WTC11 (cell line): Measurements from ENCODE around the gene EIF4E3. TPM values are rescaled to one million over a fixed set of nuclear protein-coding genes. Genes with fewer than 3 reads are reported as not detected.

Experiments used
- ATAC-seq: fragments of 200-7000 bp; cut with Tn5 transposase; 2 replicates; pipeline ENCODE4 v1.10.0; 2021; ENCODE audit warnings: mild to moderate bottlenecking, moderate library complexity
- CTCF ChIA-PET: fragments of 300-600 bp; sonication (Branson Sonifier 250); formaldehyde crosslinking; loops from one replicate; lab custom pipeline; 2021; ENCODE audit warnings: antibody characterized with exemption; lab: Charles Lee
- POLR2A ChIA-PET: fragments of 350-600 bp; sonication (Branson Sonifier 250); formaldehyde crosslinking; loops from one replicate; lab custom pipeline; 2021; ENCODE audit warnings: antibody characterized with exemption; lab: Charles Lee
- DNase-seq: peaks from one replicate; pipeline ENCODE4 v3.0.0; 2021; ENCODE audit warnings: low spot score
- H3K27ac Mint-ChIP-seq: 2 replicates; pipeline ENCODE4 v1.8.0; 2021; ENCODE audit warnings: mixed read lengths
- H3K27me3 Mint-ChIP-seq: 2 replicates; pipeline ENCODE4 v1.8.0; 2021; ENCODE audit warnings: low read depth, mild to moderate bottlenecking, moderate library complexity, mixed read lengths
- H3K36me3 Mint-ChIP-seq: 2 replicates; pipeline ENCODE4 v1.8.0; 2021; ENCODE audit warnings: mixed read lengths
- H3K4me1 Mint-ChIP-seq: 2 replicates; pipeline ENCODE4 v1.8.0; 2022; ENCODE audit warnings: mixed read lengths
- H3K4me3 Mint-ChIP-seq: 2 replicates; pipeline ENCODE4 v1.8.0; 2021; ENCODE audit warnings: mild to moderate bottlenecking, moderate library complexity, mixed read lengths
- H3K9me3 Mint-ChIP-seq: 2 replicates; pipeline ENCODE4 v1.8.0; 2021; ENCODE audit warnings: mixed read lengths
- ARID4B ChIP-seq: sonication (generic); formaldehyde crosslinking; IDR thresholded peaks from 2 replicates; pipeline ENCODE4 v1.8.0; 2023; ENCODE audit warnings: missing genetic modification reagents, mild to moderate bottlenecking, borderline replicate concordance
- ETV6 ChIP-seq: sonication (generic); formaldehyde crosslinking; IDR thresholded peaks from 2 replicates; pipeline ENCODE4 v1.8.1; 2022; ENCODE audit warnings: mild to moderate bottlenecking, missing genetic modification reagents
- FOXJ3 ChIP-seq: sonication (generic); formaldehyde crosslinking; IDR thresholded peaks from 2 replicates; pipeline ENCODE4 v1.9.0; 2021; ENCODE audit warnings: missing genetic modification reagents, mild to moderate bottlenecking, borderline replicate concordance
- FOXP1 ChIP-seq: sonication (generic); formaldehyde crosslinking; IDR thresholded peaks from 2 replicates; pipeline ENCODE4 v1.8.0; 2022; ENCODE audit warnings: missing genetic modification reagents, mild to moderate bottlenecking, moderate library complexity, borderline replicate concordance
- HMGA2 ChIP-seq: fragments of 250-450 bp; sonication (Bioruptor Pico); IDR thresholded peaks from 2 replicates; pipeline ENCODE4 v1.4.0; 2021; ENCODE audit warnings: mild to moderate bottlenecking, moderate library complexity
- JUN ChIP-seq: sonication (generic); formaldehyde crosslinking; IDR thresholded peaks from 2 replicates; pipeline ENCODE4 v1.8.0; 2023; ENCODE audit warnings: mild to moderate bottlenecking, missing genetic modification reagents
- KAT7 ChIP-seq: sonication (generic); formaldehyde crosslinking; IDR thresholded peaks from 2 replicates; pipeline ENCODE4 v1.8.1; 2023; ENCODE audit warnings: missing genetic modification reagents, mild to moderate bottlenecking, borderline replicate concordance
- NFE2L1 ChIP-seq: sonication (generic); formaldehyde crosslinking; IDR thresholded peaks from 2 replicates; pipeline ENCODE4 v1.8.1; 2023; ENCODE audit warnings: missing genetic modification reagents
- NR3C1 ChIP-seq: sonication (generic); formaldehyde crosslinking; conservative IDR thresholded peaks from 2 replicates; pipeline ENCODE4 v1.8.1; 2023; ENCODE audit warnings: low read depth, mild to moderate bottlenecking, missing genetic modification reagents
- RELA ChIP-seq: sonication (generic); formaldehyde crosslinking; IDR thresholded peaks from 2 replicates; pipeline ENCODE4 v1.8.1; 2022; ENCODE audit warnings: missing genetic modification reagents, mild to moderate bottlenecking, borderline replicate concordance
- SMAD3 ChIP-seq: sonication (generic); formaldehyde crosslinking; IDR thresholded peaks from 2 replicates; pipeline ENCODE4 v1.8.0; 2022; ENCODE audit warnings: missing genetic modification reagents, mild to moderate bottlenecking, borderline replicate concordance
- SP1 ChIP-seq: sonication (generic); formaldehyde crosslinking; conservative IDR thresholded peaks from 2 replicates; pipeline ENCODE4 v1.8.1; 2022; ENCODE audit warnings: missing genetic modification reagents
- USF2 ChIP-seq: sonication (generic); formaldehyde crosslinking; IDR thresholded peaks from 2 replicates; pipeline ENCODE4 v1.8.1; 2023; ENCODE audit warnings: mild to moderate bottlenecking, missing genetic modification reagents, moderate library complexity
- ZBTB21 ChIP-seq: sonication (generic); formaldehyde crosslinking; IDR thresholded peaks from 2 replicates; pipeline ENCODE4 v1.8.1; 2023; ENCODE audit warnings: mild to moderate bottlenecking, missing genetic modification reagents, borderline replicate concordance
- ZBTB43 ChIP-seq: sonication (generic); formaldehyde crosslinking; IDR thresholded peaks from 2 replicates; pipeline ENCODE4 v1.8.1; 2023; ENCODE audit warnings: mild to moderate bottlenecking, missing genetic modification reagents
- ZNF317 ChIP-seq: sonication (generic); formaldehyde crosslinking; IDR thresholded peaks from 2 replicates; pipeline ENCODE4 v1.8.1; 2023; ENCODE audit warnings: low read depth, mild to moderate bottlenecking, moderate library complexity, missing genetic modification reagents, borderline replicate concordance
- ZNF423 ChIP-seq: fragments of 250-450 bp; sonication (Bioruptor Pico); IDR thresholded peaks from 2 replicates; pipeline ENCODE4 v2.1.2; 2022; ENCODE audit warnings: mild to moderate bottlenecking, moderate library complexity
- ZNF671 ChIP-seq: fragments of 250-450 bp; sonication (Bioruptor Pico); IDR thresholded peaks from 2 replicates; pipeline ENCODE4 v1.8.0; 2021; ENCODE audit warnings: mild to moderate bottlenecking
- total RNA-seq: library from RNA; stranded (reverse); gene quantifications from 3 replicates; pipeline ENCODE4 v1.2.3, GENCODE V29; 2021
- TF ChIP-seq, protein P1 (sequence below): fragments of 250-450 bp; sonication (Bioruptor Pico); conservative IDR thresholded peaks from 2 replicates; pipeline ENCODE4 v1.9.0; 2021; ENCODE audit warnings: mild to moderate bottlenecking
- TF ChIP-seq, protein P2 (sequence below): fragments of 250-450 bp; sonication (Bioruptor Pico); IDR thresholded peaks from 2 replicates; pipeline ENCODE4 v2.1.2; 2022; ENCODE audit warnings: mild to moderate bottlenecking, moderate library complexity
- TF ChIP-seq, protein P3 (sequence below): sonication (generic); formaldehyde crosslinking; IDR thresholded peaks from 2 replicates; pipeline ENCODE4 v1.8.1; 2022; ENCODE audit warnings: low read depth, missing genetic modification reagents, borderline replicate concordance

EIF4E3 gene
- total RNA-seq, 1 experiment from 2014 or later: 16.5 TPM

DNA sequence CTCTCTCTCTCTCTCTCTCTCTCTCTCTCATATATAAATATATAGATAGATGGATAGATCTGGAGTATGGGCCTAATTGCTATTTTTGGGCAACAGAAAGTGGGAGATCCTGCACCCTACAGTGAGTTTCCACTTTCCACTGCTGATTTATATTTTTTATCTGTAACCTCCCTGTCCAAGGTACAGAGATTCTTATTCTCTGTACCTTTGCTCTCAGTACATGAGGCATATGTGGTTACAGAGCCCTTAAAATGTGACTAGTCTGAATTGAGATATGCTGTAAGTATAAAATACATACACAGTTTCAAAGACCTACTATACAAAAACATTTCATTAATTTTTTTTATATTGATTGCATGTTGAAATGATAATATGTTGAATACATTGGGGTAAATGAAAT is 90.5 kb downstream of the EIF4E3 start (continued):
- no peak for TF ChIP-seq ZNF317

DNA sequence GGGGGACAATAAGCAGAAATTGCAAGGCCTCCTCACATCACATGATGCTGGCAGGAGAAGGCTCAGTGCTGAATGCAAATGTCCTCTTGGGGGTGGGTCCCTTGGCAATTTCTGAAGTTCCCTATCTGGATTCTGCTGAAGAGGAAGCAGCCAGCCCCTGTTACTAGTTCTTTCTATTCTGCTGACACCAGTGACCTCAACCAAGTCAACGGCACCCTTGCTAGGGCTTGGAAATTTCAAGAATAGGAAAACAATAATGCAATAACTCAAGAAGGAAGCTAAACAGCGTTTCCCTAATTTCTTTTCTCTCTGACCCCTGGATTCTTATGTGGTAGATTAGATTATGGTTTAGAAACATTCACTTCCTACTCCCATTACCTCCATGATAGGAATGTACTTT is 95.5 kb downstream of the EIF4E3 start:
- ATAC-seq (no peak), DNase-seq (no peak)
- CTCF ChIA-PET: no interaction called here
- TF ChIP-seq KAT7 (CRISPR knock-in tag) (no peak), SP1 (CRISPR knock-in tag) (no peak), RELA (no peak), JUN (CRISPR knock-in tag) (no peak), FOXJ3 (no peak), USF2 (no peak), FOXP1 (CRISPR knock-in tag) (no peak), ZNF317 (no peak), ARID4B (CRISPR knock-in tag) (no peak), HMGA2 (no peak), NFE2L1 (CRISPR knock-in tag) (no peak), SMAD3 (no peak), ZNF671 (CRISPR knock-in tag) (no peak), ETV6 (CRISPR knock-in tag) (no peak)
- TF ChIP-seq, protein P1, sequence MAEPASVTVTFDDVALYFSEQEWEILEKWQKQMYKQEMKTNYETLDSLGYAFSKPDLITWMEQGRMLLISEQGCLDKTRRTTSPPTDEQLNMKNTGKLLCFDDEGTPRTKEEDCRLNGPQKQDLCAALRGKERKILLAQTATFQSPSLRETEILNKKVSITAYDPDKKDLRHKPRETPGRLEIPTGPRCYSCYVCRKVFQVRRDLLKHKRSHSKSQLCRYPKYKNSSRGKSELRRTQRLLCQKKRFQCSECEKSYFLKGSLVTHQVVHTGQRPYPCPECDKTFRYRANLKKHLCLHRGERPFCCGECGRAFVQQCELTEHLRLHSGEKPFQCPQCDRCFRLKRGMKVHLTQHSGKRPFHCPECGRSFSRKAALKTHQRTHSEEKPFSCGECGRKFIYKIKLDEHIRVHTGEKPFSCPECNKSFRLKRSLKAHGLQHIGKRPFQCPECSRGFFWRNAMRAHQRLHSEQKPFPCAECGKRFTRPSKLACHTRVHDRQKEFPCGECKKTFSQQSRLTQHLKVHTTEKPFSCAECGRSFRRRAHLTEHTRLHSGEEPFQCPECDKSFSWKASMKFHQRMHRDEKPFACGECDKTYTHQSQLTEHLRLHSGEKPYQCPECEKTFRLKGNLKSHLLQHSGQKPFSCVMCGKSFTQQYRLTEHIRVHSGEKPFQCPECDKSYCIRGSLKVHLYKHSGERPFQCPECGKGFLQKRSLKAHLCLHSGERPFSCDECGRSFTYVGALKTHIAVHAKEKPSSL (CRISPR knock-in tag): no peak
- H3K27ac Mint-ChIP-seq: no peak overlapping the region
- H3K36me3 Mint-ChIP-seq: no peaks in the 10 kb centered on the region
- H3K4me3 Mint-ChIP-seq: no peak overlapping the region
- H3K4me1 Mint-ChIP-seq: no peaks in the 10 kb centered on the region
- peaks cover 18% of the 10 kb centered on the region for H3K9me3 Mint-ChIP-seq
- POLR2A ChIA-PET: no interaction called here
- H3K27me3 Mint-ChIP-seq: no peaks in the 10 kb centered on the region

GRCh38 chr3:71629289-71629688 is 95.9 kb downstream of the EIF4E3 start:
- ChIA-PET POLR2A (no interaction called here), CTCF (no interaction called here)
- ATAC-seq (no peak), DNase-seq (no peak)
- no peak overlapping the region for H3K4me3 Mint-ChIP-seq
- no peaks in the 10 kb centered on the region for H3K36me3 Mint-ChIP-seq
- H3K27ac Mint-ChIP-seq: no peak overlapping the region
- no peaks in the 10 kb centered on the region for H3K27me3 Mint-ChIP-seq
- H3K4me1 Mint-ChIP-seq: no peaks in the 10 kb centered on the region
- H3K9me3 Mint-ChIP-seq: peaks cover 18% of the 10 kb centered on the region
- TF ChIP-seq ZBTB21 (CRISPR knock-in tag) (no peak), ZBTB43 (no peak), ZNF423 (no peak), NR3C1 (CRISPR knock-in tag) (no peak), NFE2L1 (CRISPR knock-in tag) (no peak)
- TF ChIP-seq, protein P2, sequence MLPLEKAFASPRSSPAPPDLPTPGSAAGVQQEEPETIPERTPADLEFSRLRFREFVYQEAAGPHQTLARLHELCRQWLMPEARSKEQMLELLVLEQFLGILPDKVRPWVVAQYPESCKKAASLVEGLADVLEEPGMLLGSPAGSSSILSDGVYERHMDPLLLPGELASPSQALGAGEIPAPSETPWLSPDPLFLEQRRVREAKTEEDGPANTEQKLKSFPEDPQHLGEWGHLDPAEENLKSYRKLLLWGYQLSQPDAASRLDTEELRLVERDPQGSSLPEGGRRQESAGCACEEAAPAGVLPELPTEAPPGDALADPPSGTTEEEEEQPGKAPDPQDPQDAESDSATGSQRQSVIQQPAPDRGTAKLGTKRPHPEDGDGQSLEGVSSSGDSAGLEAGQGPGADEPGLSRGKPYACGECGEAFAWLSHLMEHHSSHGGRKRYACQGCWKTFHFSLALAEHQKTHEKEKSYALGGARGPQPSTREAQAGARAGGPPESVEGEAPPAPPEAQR (CRISPR knock-in tag): no peak
- TF ChIP-seq, protein P3, sequence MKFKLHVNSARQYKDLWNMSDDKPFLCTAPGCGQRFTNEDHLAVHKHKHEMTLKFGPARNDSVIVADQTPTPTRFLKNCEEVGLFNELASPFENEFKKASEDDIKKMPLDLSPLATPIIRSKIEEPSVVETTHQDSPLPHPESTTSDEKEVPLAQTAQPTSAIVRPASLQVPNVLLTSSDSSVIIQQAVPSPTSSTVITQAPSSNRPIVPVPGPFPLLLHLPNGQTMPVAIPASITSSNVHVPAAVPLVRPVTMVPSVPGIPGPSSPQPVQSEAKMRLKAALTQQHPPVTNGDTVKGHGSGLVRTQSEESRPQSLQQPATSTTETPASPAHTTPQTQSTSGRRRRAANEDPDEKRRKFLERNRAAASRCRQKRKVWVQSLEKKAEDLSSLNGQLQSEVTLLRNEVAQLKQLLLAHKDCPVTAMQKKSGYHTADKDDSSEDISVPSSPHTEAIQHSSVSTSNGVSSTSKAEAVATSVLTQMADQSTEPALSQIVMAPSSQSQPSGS (CRISPR knock-in tag): no peak
